Gastroesophageal sphincter (tissue), 4 donors: ENCODE results near the gene RITA1. TPM values are rescaled to one million over a fixed set of nuclear protein-coding genes. Genes with fewer than 3 reads are reported as not detected.

Experiments used
- ATAC-seq: fragments of 150-250 bp; one replicate; pipeline ENCODE4 v1.9.1; 2016; ENCODE audit warnings: mild to moderate bottlenecking, moderate library complexity
- H3K27ac ChIP-seq, 4 donors: fragments of 200-600 bp; sonication (generic) in 3 of 4; 1 replicate in 3 of 4; 2 replicates in 1 of 4; pipeline ENCODE4 v1.5.1; 2016 to 2019
- H3K27me3 ChIP-seq: fragments of 200-600 bp; sonication (generic); one replicate; pipeline ENCODE4 v1.5.1; 2019
- H3K36me3 ChIP-seq, 2 donors: fragments of 200-600 bp; sonication (generic); one replicate each; pipeline ENCODE4 v1.5.1; 2019; ENCODE audit warnings: control low read depth in 1 of 2
- H3K4me1 ChIP-seq, 3 donors: fragments of 200-600 bp; sonication (generic); 1 replicate in 2 of 3; 2 replicates in 1 of 3; pipeline ENCODE4 v1.5.1; 2016 to 2019; ENCODE audit warnings: control low read depth in 2 of 3
- H3K4me3 ChIP-seq, 2 donors: fragments of 200-600 bp; sonication (generic); one replicate each; pipeline ENCODE4 v1.5.1; 2019; ENCODE audit warnings: mild to moderate bottlenecking in 1 of 2, moderate library complexity in 1 of 2
- H3K9me3 ChIP-seq, 3 donors: fragments of 200-600 bp; sonication (generic); one replicate each; pipeline ENCODE4 v1.5.1; 2017 to 2019; ENCODE audit warnings: control low read depth in 2 of 3
- EP300 ChIP-seq: sonication (generic); formaldehyde crosslinking; IDR thresholded peaks from one replicate; pipeline ENCODE4 v1.6.1; 2017; ENCODE audit warnings: antibody characterized with exemption, mild to moderate bottlenecking
- POLR2A ChIP-seq, 2 donors: fragments of 450-650 bp; IDR thresholded peaks; one replicate each; pipeline ENCODE4 v1.6.1; 2017; ENCODE audit warnings: antibody characterized with exemption in 2 of 2, mild to moderate bottlenecking in 2 of 2, moderate library complexity in 1 of 2
- POLR2AphosphoS5 ChIP-seq: sonication (generic); formaldehyde crosslinking; IDR thresholded peaks from one replicate; pipeline ENCODE4 v1.6.1; 2017; ENCODE audit warnings: antibody characterized with exemption
- WGBS, 2 donors: methylation state at CpG; one replicate each; pipeline ENCODE4 v1.1.5; 2018; ENCODE audit warnings: low coverage in 1 of 2; 5-methylcytosine and 5-hydroxymethylcytosine counted together
- total RNA-seq, 4 donors: library from RNA; depleted of rRNA; stranded (reverse); fragments of >200 nt; gene quantifications; one replicate each; pipeline ENCODE4 v1.1.0, GENCODE V29; 2016
- TF ChIP-seq, protein P1 (sequence below), 4 experiments: fragments of 200-600 bp in 2 of 4; fragments of 450-650 bp in 2 of 4; sonication (generic) in 1 of 4; IDR thresholded peaks; one replicate each; pipeline ENCODE4 v1.5.1; 2017 to 2019; ENCODE audit warnings: antibody characterized with exemption in 4 of 4, mild to moderate bottlenecking in 2 of 4, moderate library complexity in 2 of 4

The RITA1 gene
- total RNA-seq, 4 donors from 2014 or later, result 12.3 to 22.8 (median 16.6) TPM

GRCh38 chr12:113216027-113216426 lies 30.5 kb downstream of the RITA1 start:
- no peaks in the 10 kb centered on the region for H3K27me3 ChIP-seq
- no peak overlapping the region for H3K27ac ChIP-seq
- no peaks in the 10 kb centered on the region for H3K9me3 ChIP-seq
- TF ChIP-seq, protein P1, sequence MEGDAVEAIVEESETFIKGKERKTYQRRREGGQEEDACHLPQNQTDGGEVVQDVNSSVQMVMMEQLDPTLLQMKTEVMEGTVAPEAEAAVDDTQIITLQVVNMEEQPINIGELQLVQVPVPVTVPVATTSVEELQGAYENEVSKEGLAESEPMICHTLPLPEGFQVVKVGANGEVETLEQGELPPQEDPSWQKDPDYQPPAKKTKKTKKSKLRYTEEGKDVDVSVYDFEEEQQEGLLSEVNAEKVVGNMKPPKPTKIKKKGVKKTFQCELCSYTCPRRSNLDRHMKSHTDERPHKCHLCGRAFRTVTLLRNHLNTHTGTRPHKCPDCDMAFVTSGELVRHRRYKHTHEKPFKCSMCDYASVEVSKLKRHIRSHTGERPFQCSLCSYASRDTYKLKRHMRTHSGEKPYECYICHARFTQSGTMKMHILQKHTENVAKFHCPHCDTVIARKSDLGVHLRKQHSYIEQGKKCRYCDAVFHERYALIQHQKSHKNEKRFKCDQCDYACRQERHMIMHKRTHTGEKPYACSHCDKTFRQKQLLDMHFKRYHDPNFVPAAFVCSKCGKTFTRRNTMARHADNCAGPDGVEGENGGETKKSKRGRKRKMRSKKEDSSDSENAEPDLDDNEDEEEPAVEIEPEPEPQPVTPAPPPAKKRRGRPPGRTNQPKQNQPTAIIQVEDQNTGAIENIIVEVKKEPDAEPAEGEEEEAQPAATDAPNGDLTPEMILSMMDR (IDR thresholded peaks at IDR 0.05), result no peak
- TF ChIP-seq EP300, result no peak
- no peak for TF ChIP-seq POLR2A (IDR thresholded peaks at IDR 0.05)
- TF ChIP-seq POLR2AphosphoS5, result no peak
- no peak for ATAC-seq
- no peak overlapping the region for H3K4me3 ChIP-seq
- 34 to 50% methylated on average over 2 of the region's 2 CpGs for WGBS, 2 donors
- H3K36me3 ChIP-seq, result no peaks in the 10 kb centered on the region
- H3K4me1 ChIP-seq, result peaks cover 0 to 8% (median 0%) of the 10 kb centered on the region in 3 donors

DNA sequence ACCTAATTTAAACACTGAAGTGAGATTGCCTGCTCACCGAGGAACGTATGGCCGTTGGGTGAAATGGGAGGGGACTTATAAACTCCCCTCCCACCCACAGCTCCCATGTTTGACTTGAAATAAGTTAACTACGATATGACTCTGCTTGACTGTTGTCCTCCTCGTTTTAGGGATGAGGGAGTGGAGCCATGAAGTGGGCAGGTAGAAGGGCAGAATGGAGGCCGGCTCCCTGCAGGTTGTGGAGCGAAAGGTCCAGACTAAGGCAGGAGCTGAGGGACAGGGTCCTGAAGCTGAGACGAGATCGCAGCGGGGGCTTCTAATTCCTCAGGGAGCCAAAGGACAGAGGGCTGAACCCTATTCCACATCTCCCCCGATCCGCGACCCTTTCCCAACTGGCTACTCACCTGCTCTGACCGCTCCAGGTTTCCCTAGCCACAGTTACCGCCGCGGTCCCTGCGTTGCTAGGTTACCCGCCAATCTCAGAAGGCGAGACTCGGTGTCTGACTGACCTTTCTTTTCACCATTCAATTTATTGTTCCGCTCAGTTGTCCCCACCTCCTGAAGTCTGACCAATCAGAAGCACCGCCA lies 35.2 kb downstream of the RITA1 start:
- TF ChIP-seq POLR2AphosphoS5, result no peak
- no peak for TF ChIP-seq POLR2A (IDR thresholded peaks at IDR 0.05)
- TF ChIP-seq, protein P1 (IDR thresholded peaks at IDR 0.05), result no peak
- no peak for TF ChIP-seq EP300
- peaks cover 5 to 45% (median 14%) of the 10 kb centered on the region in 3 donors for H3K4me1 ChIP-seq
- peak overlapping the region in 3 of 4 donors; percentile 54 to 73 (median 63) for H3K27ac ChIP-seq
- no peak for ATAC-seq
- 0 to 1% methylated on average over 18 to 19 of the region's 23 CpGs for WGBS, 2 donors
- no peaks in the 10 kb centered on the region for H3K9me3 ChIP-seq
- H3K4me3 ChIP-seq, result peak overlapping the region; percentile 50 to 54
- H3K36me3 ChIP-seq, result peaks cover 0 to 2% of the 10 kb centered on the region in 2 donors
- no peaks in the 10 kb centered on the region for H3K27me3 ChIP-seq

DNA sequence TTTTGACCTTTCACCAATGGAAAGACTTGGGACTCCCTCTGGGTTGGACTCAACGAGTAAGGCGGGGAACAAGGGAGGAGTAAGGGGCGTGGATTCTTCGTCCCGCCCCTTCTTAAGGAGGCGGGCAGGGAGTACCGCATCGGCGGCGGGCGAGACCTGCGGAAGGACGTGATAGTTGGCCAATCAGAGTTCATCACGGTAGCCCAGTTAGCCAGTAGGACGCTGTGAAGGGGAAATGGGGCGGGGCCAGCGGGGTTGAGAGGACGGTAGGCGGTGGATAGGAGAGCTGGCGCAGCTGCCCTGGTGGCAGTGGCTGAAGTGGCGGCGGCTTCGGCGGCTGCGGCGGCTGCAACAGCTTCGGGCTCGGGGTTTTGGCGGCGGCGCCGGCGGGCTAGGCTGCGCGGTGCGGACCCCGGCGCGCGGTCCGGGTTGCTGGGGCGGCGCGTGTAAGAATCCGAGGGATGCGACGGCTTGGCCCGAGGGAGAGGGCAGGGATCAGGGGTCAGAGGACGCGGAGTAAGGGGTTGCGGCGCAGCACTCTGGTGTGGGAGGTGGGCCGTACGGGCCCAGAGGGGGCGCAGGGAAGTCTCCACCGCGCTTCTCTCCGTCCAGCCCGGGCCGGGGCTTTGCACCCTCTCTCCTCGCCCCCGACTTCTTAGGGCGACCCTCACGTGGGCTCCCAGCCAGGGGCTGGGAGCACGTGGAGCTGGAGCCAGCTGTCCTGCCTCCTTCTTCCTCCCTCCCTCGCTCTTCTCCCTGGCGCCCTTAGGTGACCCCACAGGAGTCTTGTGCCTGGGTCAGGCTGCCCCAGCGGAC lies 35.9 kb downstream of the RITA1 start, which contains the start of gene TPCN1:
Gene TPCN1 (plus strand): TSS at position 284 of the 816 bp plus-strand sequence. CDS start 5,389 bp downstream, outside the sequence.
- Histone ChIP-seq H3K36me3 (peaks cover 0 to 3% of the 10 kb centered on the region in 2 donors), H3K4me1 (peaks cover 5 to 48% (median 14%) of the 10 kb centered on the region in 3 donors), H3K27me3 (no peaks in the 10 kb centered on the region), H3K4me3 (peak within 1 kb of the TSS; percentile 78 to 97), H3K9me3 (no peaks in the 10 kb centered on the region), H3K27ac (peak within 1 kb of the TSS; percentile 76 to 96 (median 94))
- ATAC-seq, result peak; percentile 97
- WGBS, 2 donors, result 0 to 1% methylated on average over 10 to 13 of the region's 68 CpGs
- TF ChIP-seq POLR2AphosphoS5 (peak; percentile 97), EP300 (no peak), POLR2A (IDR thresholded peaks at IDR 0.05) (peak; percentile 98 to 99)
- TF ChIP-seq, protein P1 (IDR thresholded peaks at IDR 0.05), result peak in 3 of 4 experiments; percentile 13 to 50 (median 35)

DNA sequence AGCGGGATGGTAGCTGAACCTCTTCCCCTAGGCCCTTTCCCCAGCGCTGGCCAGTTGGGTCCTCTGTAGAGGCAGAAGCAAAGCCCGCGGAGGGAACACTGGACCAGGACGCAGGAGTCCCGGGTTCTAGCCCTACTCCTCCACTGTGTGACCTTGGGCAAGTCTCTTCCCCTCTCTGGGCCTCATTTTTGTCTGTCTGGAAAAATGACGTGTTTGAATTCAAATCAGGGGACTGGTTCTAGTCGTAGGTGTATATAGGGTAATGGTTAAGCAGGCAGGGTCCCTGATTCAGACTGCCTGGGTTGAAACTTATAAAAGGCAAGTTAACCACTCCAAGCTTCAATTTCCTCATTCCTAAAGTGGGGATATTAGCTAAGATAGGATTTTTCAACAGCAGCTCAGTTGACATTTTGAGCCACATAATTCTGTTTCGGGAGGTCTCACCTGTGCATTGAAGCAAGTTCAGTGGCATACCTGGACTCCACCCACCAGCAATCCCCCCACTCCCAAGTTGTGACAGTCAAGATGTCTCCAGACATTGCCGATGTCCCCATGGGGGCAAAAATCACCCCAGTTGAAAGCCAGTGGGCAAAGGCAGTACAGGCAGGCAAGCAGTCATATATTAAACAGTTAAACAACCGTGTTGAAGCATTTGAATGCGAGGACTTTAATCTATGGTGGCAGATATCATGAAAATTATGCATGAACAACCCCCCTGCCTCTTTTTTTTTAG lies 36.6 kb downstream of the RITA1 start:
- H3K4me1 ChIP-seq, result peaks cover 5 to 55% (median 14%) of the 10 kb centered on the region in 3 donors
- TF ChIP-seq POLR2A (IDR thresholded peaks at IDR 0.05), result no peak

More for the DNA sequence above, 36.6 kb downstream of the RITA1 start:
- H3K27ac ChIP-seq, result peak overlapping the region; percentile 76 to 96 (median 94)
- no peaks in the 10 kb centered on the region for H3K9me3 ChIP-seq
- no peaks in the 10 kb centered on the region for H3K27me3 ChIP-seq
- 10 to 13% methylated on average over 6 to 8 of the region's 12 CpGs for WGBS, 2 donors
- peak overlapping the region; percentile 78 to 97 for H3K4me3 ChIP-seq
- H3K36me3 ChIP-seq, result peaks cover 0 to 10% of the 10 kb centered on the region in 2 donors
- ATAC-seq, result no peak
